Cerebellar cortex (tissue), 1 donor: ENCODE data around the gene ALOX15B.
A peak's percentile ranks its signal among the peaks of the same experiment; 100 is the strongest.
"Not testable (repeated sequence)": the region's sequence is repeated elsewhere in the genome, so short reads cannot be mapped to it uniquely, and the experiment has no call there.

ENCODE experiments used
- DNase-seq: peaks from one replicate; pipeline ENCODE4 v3.0.0-alpha.2; 2015; ENCODE audit warnings: low spot score

ALOX15B gene

GRCh38 chr17:8062807-8063483, 24.1 kb downstream of the ALOX15B start:
- DNase-seq, result no peak

DNA sequence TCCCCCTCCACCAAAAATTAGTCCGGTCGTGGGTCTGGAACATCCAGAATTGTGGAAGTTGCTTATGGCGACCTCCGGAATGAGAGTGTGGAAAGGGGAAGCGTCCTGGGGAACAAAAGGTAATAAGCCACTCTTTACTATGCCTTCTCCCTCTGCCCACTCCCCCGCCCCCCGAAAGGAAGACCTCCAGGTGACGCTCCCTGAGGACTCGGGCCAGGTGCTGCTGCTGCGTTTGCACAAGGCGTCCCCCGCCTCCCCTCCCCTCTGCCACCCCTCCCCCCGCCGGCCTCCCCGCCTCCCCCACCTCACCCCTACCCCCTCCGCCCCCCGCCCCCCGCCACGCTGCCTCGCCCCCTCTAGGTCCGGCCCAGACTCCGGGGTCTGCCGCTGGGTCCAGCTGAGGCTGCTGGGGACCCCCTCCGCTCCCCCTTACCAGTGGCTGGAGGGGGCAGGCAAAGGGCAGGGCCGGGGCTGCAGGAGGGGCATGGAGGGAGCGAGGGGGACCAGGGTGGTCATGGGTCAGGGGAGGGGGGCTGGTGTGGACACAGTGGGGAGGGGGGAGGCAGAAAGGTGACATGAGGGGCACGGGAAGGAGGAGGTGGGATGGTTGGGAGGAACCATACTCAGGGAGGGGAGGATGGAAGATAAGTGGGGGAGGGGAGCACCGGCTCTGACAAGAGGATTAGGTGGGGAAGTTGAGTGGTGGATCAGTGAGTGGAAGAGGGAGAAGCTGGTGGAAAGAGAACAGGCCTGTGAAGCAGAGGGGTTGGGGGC, 25.1 kb downstream of the ALOX15B start:
- no peak for DNase-seq

GRCh38 chr17:8064561-8065019, 25.7 kb downstream of the ALOX15B start:
- no peak for DNase-seq

- no peak for DNase-seq
Observed at GRCh38 chr17:8066841-8067775, 28.2 kb downstream of the ALOX15B start.

DNA sequence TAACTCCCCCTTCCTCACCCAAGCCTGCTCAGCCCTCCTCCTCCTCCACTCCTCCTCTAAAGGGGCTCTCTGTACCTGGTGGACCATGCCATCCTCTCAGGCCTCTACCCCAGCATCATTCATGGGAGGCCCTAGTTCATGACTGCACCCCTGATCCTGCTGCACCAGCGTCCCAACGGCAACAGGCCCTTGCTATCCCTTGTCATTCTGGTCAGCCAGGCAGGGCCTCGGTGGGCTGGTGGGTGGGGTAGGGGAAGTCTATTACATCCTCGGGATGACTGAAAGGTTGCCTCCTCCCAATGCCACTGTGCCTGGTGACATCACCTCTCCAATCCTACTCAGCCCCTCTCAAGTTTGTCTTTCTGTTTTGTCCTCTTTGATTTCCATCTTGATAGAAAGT, 28.9 kb downstream of the ALOX15B start:
- no peak for DNase-seq

GRCh38 chr17:8068736-8069586, 30.1 kb downstream of the ALOX15B start:
- DNase-seq, result no peak

DNA sequence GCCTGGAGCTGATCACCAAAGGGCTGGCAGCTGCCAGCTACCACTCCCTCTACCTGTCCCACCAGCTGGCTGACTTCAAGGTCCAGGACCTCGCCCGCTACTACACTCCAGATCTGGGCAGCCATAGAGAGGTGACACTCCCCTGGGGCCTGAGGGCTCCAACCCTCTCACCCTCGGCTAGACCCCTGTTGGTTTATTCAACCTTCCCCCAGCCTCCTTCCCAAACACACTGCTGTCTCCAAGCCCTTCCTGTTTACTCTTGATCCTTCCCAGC, 30.7 kb downstream of the ALOX15B start:
- DNase-seq, result no peak

DNA sequence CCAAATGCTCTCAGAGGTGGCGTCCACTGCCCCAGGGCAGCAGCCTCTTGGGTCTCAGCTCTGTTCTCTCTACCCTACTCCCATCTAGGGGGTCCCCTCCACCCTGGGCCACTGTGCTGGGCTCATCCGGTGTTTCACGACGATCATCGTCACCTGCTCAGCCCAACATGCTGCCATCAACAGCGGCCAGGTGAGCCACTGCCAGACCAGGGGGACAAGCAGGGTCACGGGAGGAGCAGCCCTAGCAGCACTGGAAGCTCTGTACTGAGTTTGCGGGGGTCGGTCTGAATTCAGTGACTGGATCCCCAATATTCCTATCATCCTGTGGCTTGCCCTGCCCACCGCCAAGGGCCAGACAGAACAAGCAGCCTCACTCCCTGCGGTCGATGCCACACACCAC, 32.6 kb downstream of the ALOX15B start:
- no peak for DNase-seq

DNA sequence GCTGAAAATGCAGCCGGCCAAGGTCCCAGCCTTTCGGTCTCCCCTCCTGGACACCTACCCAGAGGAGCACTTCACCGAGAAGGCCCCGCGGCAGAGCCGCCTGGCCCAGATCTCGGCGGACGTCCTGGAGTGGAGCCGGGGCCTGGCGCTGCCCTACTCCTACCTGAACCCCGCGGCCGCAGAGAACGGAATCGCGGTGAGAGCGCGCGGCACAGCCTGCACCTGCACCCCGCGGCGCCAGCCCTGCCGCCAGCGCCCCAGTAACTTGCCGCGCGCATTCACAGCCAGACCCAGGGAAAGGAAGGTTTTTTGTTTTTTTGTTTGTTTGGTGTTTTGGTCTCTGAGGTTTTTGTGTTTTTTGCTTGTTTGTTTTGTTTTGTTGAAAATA, 33.5 kb downstream of the ALOX15B start:
- no peak for DNase-seq

DNA sequence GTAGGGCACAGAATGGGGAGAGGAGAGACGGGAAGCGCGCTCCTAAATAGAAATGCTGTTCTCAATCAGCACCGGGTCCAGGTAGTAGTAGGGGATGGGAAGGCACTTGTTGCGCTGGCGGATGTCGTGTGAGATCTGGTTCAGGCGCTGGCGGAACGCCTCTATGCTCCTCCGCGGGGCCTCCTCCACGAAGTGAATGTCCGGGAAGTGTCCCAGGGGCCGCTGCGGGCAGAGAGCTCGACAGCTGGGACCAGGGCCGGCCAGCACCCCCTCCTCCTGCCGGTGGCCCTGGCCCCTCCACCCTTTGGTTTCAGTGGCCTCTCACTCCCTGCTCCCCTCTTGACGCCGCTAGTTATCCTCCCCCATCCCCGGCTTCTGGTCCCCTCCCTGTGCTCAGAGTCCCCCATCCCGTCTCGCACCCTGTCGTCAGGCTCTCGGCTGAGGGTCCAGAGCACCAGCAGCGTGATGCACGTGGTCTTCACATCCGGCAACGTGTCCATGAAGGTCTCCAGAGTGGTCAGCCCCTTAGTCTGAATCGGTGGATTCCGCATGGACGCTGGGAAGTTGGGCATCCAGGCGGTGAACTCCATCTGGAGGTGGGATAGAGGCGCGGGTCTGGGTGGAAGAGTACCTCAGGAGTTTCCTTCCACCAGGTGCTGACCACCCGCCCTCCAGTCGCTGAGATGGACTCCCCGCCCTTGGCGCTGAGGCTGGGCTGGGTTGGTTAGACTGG, 34.0 kb downstream of the ALOX15B start:
- DNase-seq, result no peak

- peak; percentile 72 for DNase-seq
Observed at GRCh38 chr17:8073627-8074484, 35.0 kb downstream of the ALOX15B start.

DNA sequence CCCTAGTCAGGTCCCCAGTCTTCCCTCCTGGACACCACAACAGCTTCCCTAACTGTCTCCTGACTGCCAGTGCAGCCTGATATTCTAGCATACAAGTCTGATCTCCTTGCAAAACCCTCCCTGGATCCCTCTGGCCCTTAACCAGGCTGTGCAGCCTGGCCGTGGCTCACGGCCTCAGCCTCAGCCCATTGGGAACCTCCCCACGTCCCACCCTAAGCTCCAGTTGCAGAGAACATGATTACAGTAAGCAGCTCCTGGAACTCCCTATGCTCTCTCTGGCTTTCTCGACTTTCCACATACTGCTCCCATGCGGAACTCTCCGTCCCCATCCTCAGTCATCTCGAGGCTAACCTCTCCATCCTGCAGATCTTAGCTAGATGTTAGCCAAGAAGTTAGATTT, 35.7 kb downstream of the ALOX15B start:
- DNase-seq, result no peak

- DNase-seq, result no peak
Observed at GRCh38 chr17:8075081-8075480, 36.2 kb downstream of the ALOX15B start.

- DNase-seq, result no peak
Observed at GRCh38 chr17:8075574-8076342, 36.9 kb downstream of the ALOX15B start.

DNA sequence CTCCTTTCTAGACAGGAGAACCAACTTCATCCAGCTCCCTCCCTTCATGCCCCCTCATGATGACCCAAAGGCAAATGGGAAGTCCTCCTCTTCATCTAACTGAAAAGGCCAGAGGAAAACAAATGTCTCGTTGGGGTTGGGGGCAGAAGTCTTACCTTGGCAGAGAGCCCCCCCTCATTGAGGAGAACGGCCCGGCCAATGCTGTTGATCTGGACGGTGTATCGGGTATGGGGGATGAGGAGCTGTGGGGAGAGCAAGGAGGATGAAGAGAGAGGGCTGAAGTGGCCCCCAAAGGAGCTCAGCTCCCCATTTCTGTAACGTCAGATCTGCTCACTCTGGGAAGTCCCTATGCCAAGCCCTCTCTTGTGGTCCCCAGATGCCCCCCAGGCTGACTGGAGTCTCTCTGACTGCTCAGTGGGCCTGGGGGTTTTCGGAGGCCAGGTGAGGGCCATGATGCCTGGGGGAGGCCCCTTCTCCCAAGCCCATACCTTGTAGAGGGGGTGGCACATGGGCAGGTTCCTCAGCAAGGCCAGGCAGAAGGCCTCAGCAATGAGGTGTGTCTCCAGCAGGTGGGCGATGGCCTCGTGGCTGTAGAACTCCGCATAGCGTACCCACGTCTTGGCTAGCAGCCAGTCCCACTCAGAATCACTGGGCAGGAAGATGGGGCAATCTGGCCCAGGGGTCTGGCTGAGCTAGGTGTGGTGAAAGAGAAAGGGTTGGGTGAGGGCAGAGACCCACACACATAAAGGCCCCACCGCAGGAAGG, 37.8 kb downstream of the ALOX15B start:
- DNase-seq, result no peak

GRCh38 chr17:8077939-8078338, 39.1 kb downstream of the ALOX15B start:
- not testable (repeated sequence) for DNase-seq

- DNase-seq, result peak; percentile 73
Observed at GRCh38 chr17:8079291-8080207, 40.7 kb downstream of the ALOX15B start.
